GM21825 (cell line): ENCODE measurements around the gene GTF2H3.

ENCODE experiments used
- ATAC-seq: cut with Tn5 transposase; IDR thresholded peaks from one replicate; pipeline ENCODE4 v1.9.1; 2021; ENCODE audit warnings: mild to moderate bottlenecking, moderate library complexity; ENCODE audit not compliant: unreplicated experiment

The GTF2H3 gene

DNA sequence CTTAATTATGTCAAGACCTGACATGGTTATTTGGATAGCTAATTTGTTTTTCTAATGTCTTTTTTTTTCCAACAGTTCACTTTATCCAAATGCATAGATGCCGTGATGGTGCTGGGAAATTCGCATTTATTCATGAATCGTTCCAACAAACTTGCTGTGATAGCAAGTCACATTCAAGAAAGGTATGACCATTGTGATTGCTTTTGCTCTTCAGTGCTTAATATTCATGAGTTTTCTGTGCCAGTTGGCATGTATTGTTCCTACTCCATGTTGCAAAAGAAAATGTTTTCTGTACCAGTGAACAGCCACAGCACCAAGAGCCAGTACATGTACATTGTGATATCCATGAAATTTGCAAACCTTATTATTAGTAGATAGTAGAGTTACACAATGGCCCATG, 11.8 kb downstream of the GTF2H3 start:
- ATAC-seq = no peak

DNA sequence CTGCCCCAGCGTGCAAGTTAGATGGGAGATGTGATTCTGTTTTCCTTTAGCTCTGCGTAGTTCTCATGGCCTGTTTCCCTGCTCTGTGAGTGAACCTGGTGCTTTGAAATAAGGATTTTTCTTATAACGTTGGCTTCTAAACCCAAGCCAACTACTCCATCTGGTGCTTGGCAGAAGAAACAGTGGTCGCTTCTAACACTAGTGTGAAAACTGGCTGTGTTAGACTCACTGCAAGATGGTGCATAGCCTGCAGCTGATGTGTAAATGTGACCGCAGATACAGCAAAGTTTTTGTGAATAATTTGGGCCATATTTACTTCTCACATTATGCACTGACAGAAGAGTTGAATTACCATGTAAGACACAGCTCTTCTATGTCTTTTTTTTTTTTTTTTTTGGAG, 12.2 kb downstream of the GTF2H3 start:
- no peak for ATAC-seq

DNA sequence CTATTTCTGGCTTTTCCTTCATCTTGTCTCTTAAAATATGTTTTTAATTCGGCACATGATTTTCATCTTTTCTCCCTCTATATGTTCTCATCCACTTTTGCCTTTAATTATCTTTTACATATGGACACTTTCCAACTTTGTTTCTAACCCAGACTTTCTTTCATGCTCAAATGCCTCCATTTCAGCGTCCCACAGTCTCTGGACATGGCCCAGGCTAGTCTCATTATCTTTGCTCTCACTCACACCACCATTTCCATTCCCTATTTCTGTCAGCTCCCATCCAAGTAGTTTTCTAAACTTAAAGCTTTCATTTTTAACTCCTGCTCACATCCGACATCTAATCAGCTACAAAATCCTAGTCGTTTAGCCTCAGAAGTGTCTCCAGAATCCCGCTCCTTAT, 14.8 kb downstream of the GTF2H3 start:
- no peak for ATAC-seq

DNA sequence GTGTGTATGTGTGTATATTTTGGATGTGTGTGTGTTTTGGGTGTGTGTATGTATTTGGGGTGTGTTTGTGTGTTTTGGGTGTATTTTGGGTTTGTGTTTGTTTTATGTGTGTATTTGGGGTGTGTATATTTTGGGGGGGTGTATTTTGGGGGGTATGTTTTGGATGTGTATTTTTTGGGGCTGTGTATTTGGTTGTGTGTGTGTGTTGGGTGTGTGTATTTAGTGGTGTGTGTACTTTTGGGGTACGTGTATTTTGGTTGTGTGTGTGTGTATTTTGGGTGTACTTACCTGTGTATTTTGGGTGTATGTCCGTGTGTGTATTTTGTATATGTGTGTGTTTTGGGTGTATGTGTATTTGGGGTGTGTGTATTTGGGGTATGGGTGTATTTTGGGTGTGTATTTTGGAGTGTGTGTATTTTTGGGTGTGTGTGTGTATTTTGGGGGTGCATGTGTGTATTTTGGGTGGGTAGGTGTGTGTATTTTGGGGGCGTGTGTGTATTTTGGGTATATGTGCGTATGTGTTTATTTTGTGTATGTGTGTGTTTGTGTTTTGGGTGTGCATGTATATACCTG, 20.6 kb downstream of the GTF2H3 start:
- ATAC-seq = no peak

DNA sequence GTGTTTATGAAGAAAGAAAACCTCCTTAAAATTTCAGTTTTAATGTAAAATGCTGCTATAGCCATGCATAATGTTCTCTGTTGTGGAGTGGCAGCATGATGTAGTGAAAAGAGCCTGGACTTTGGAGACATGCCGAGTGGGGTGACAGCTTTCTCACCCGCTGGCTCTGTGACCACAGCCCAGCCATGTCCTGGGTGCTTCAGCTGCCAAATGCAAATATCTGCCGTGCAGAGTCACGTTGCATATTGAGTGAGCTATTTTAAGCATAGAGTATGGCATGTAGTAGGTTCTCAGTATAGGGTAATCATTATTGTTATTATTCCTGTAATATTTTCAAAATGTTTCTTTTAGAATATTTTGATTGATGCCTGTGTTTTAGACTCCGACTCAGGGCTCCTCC, 21.8 kb downstream of the GTF2H3 start:
- peak; percentile 89 for ATAC-seq

DNA sequence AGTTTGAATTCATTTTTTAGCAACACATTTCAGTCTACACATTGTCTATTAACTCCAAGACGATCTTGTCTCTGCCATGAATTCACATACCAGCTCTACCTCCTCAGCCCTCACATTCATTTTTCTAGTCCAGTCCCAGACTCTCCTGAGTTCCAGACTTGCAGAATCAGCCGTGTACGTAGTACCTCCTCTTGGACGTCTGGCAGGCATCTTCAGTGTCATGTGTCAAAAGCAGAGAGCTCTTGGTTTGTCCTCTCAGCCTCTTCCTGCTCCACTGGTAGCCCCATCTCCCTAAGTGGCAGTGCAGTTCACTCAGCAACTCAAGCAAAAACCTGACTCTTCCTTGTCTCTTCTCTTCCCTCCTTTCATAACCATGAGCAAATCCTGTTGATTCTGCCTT, 22.8 kb downstream of the GTF2H3 start:
- ATAC-seq = no peak

- no peak for ATAC-seq
Measured at GRCh38 chr12:123657211-123657610, 23.6 kb downstream of the GTF2H3 start.

GRCh38 chr12:123659996-123660727, 26.5 kb downstream of the GTF2H3 start:
- ATAC-seq = no peak

DNA sequence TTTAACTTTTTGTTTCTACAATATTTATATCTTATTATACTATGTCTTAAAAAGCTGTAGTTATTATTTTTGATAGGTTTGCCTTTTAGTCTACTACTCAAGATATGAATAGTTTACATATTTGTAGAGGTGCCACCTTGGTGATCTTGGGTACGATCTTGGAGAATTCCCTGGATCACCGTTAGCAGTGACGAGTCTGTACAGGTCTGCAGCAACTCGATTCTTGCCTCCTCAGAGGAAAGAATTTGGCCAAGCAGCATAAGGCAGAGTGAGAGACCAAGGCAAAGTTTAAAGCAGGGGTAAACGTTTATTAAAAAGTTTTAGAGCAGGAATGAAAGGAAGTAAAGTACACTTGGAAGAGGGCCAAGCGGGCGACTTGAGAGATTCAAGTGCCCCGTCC, 34.1 kb downstream of the GTF2H3 start:
- ATAC-seq = no peak

GRCh38 chr12:123670882-123671728, 37.5 kb downstream of the GTF2H3 start, which contains the start of gene TCTN2:
Gene TCTN2 (plus strand): TSS chr12:123671113. CDS start chr12:123671241, 128 bp downstream.
- peak; percentile 97 for ATAC-seq

- no peak for ATAC-seq
Measured at GRCh38 chr12:123671876-123672275, 38.2 kb downstream of the GTF2H3 start.

DNA sequence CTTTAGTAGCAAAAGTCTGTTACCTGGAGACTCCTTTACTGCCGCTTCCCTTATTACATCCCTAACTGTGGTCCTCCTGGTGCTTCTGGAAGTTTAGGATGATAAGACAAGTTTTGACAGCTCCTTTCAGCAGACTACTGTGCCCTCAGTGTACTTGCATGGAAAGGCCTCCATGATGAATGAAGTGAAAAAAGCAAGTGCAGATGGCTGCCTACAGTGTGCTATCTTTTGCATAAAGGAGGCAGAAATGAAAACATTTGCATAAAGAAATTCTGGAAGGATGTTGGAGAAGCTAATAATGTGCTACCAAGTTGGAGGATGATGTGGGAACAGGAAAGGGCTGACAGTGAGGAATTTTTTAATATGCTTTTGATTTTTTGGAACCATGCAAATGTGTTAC, 41.8 kb downstream of the GTF2H3 start:
- ATAC-seq = no peak

DNA sequence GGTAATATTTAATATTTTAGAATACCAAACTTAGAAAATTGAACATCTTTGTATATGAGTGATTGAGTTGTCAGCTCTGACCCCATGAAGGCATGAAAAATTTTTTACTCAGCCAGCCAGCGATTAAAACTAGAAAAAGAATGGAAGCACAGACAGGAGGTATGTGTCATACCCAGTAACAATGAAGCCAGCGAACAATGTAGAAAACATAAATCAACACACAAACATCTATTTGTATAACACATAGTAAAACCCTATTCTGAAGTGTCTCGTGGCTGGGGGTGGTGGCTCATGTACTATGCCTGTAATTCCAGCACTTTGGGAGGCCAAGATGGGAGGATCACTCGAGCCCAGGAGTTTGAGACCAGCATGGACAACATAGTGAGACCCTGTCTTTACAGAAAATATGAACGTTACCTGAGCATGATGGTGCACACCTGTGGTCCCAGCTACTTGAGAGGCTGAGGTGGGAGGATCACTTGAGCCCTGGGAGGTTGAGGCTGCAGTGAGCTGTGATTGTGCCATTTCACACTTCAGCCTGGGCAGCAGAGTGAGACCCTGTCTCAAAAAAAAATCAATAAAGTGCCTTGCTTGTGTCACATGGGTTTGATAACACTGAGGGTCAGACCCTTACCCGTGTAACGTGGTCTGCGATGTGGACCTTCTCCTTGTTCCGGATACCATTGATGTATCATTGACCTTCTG, 43.1 kb downstream of the GTF2H3 start:
- no peak for ATAC-seq

GRCh38 chr12:123678981-123679380, 45.4 kb downstream of the GTF2H3 start:
- ATAC-seq = no peak

- ATAC-seq = no peak
Measured at GRCh38 chr12:123681605-123682004, 48.0 kb downstream of the GTF2H3 start.

DNA sequence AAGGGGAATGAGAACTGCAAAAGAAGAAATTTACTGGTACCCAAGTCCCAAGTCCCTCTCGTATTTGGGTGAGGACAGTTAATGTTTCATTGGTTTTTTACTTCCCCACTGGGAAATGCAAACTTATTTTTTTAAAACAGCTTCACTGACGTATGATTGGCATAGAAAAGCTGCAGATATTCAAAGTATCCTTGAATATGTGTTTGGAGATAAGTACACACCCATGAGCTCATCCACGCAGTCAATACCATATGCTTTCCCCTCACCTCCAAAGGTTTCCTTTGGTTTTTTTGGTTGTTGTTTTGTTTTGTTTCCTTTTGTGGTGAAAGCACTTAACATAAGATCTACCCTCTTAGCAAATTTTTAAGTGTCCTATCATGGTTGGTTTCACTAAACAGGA, 50.3 kb downstream of the GTF2H3 start:
- no peak for ATAC-seq

DNA sequence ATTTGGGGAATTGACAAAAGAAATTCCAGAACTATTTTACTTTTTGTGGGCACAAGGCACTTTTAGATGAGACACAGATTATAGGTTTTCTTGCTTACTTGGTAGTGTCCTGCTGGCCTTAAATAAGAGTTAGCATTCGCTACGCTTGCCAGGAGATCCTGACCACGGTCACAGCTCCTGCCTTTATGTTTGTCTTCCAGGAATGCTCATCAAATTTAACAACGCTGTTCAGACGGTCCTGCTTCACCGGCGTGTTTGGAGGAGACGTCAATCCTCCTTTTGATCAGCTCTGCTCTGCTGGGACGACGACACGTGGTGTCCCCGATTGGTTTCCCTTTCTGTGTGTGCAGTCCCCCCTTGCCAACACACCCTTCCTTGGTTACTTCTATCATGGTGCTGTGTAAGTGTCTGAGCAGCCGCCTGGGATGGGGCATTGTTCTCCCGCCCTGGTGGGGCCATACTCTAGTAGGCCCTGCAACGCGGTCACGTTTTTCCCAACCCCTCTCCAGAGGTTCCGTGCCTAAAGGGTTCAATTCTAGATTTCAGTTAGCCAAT, 53.1 kb downstream of the GTF2H3 start:
- no peak for ATAC-seq

GRCh38 chr12:123690191-123690840, 56.7 kb downstream of the GTF2H3 start:
- no peak for ATAC-seq

- no peak for ATAC-seq
Measured at GRCh38 chr12:123696207-123696606, 62.6 kb downstream of the GTF2H3 start.

- ATAC-seq = no peak
Measured at GRCh38 chr12:123696646-123697045, 63.0 kb downstream of the GTF2H3 start.
